ENCODE results near the gene SCN10A.
A peak's percentile ranks its signal among the peaks of the same experiment; 100 is the strongest.

Gene SCN10A

DNA sequence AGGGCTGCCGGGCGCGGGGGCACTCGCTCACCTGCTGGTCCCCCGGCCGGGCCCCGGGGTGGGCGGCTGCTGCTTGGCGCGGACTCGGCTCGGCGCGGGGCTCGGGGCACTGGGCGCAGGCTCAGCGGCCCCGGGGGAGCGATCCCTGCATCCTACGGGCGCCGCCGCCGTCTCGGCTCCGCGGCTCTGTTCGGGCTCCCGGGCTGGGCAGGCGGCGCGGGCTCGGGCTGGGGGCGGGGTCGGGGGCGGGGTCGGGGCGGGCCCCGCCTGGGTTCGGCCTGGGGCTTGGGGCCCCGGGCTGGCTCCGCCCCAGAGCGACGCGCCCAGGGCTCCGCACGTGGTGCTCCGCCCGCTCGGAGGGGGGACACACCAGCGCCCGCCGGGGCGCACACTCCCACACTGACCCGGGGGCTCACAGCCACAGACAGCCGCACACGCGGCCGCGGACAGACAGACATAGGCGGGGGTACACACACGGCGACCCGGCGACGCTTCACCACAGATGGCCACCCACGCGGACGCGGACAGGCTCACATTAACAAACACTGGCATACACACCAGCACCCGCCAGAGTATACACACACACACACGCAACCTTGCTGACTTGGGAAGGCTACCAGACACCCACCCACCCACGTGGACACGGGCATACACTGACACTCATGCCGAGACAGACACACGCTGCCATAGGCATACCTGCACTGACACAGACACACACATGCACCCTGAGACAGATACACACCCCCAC lies 166.3 kb downstream of the SCN10A start, which contains the start of gene SCN5A:
TSS of gene SCN5A (minus strand) at position 188 of the 748 bp plus-strand sequence. CDS start 16,380 bp downstream, outside the sequence.
- peak in 1 of 2 experiments; percentile 4 for DNase-seq

DNA sequence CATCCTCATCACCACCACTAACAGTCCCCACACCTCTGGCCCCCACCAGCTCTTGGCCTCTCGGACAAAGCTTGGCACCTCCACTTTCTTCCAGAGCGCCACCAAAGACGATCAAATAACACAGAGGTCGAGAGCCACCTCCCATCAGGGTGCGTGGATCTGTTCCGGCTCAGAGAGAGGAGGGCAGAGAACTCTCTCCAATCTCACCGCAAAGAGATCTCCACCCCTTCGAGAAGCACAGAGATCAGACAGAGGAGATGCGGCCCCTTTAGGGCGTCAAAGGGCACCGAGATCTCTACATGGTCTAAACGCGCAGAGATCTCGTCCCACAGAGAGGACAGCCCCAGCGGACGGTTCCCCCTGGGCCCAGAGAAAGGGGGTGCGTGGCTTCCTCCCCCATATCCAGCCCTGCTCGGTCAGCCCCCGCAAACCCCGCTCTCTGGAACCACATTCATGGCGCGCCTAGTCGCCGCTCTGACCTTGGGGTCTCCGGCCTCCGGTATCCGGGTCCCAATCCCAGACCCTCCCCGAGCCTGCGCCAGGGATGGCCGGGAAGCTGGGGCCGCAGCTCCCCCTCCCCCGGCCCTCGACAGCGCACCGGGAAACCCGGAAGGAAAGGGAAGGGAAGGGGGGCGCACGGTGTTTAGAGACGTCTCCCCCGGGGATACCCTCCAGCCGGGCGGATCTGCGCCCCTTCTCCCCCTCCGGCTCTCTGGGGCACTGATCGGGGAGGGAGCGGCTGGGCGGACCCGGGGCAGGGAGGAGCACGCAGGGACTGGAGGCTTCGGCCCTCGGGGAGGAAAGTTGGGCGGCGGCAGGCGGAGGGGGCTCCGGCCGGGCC lies 167.1 kb downstream of the SCN10A start:
- DNase-seq, result no peak

DNA sequence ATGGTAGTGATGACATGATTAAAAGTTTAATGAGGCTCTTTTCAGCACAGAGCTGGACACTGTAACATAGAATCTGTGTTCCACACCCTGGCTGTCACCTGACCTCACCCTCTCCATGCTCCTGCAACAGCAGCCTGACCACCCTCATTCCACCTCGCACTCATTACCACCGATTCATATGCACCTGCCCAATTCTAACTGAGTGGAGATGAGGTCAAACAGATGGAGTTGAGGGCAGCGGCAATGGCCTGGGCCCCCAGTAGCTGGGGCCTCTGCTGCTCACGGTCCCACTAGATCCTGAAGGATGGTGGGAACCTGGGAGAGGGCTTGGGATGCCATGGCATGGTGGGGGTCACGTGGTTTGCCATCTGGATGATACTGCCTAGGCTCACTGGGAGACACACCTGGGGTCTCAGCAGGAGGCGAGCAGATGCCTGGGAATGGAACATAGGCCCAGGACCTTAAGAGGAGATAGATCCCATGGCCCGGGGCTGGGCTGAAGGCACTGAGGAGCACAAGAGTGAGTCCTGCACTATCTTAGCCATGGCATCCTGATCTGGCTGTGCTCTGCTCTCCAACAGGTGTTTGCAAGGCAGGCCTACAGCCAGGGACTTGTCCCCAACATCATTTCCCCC lies 167.9 kb downstream of the SCN10A start:
- DNase-seq, result no peak

DNA sequence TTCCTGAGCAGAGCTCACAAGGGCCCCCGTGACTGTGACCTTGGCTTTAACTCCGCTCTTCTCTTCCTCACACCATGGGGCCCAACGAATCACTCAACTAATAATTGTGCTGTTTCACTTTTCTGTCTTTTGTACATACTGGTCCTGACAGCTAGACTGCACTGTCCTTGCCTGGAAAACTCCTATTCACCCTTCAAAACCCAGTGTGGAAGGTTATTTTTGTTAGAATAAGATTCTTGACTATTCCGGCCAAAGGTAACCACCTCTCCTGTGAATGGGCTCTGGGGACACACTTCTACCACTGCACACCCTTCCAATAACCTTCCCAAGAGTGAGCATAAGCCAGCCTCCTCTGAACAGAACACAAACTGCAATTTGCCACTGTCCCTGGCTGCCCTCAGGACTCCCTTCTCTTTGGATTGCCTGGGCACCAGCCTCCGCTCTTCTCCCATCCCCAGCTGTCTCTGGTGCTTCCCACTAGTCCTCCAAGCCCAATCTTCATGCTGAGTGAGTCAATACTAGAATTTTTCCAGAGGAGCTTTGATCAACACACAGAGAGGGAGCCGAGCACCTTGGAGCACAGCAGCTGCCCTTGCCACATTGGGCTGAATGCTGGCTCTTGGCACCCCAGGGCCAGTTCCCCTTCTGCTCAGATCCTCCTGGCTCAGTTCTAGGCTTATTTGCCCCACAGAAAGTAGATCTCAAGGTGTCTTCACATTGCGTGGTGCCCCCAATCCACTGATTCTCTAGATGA lies 168.6 kb downstream of the SCN10A start:
- DNase-seq, result no peak

All from NCI-H187 (cell line).